Measurements from ENCODE around the gene ZBED6. TPM values are rescaled to one million over a fixed set of nuclear protein-coding genes. Genes with fewer than 3 reads are reported as not detected.

The ZBED6 gene
- polyA plus RNA-seq, 1 donor from 2014 or later, result 5.1 TPM

- Histone ChIP-seq H3K4me2 (ENCODE audit: low read length) (no peak overlapping the region), H3K27ac (ENCODE audit: low read length) (no peak overlapping the region), H3K79me2 (replicated peaks; ENCODE audit: insufficient read depth, low read length) (no peaks in the 10 kb centered on the region), H3K9me3 (ENCODE audit: low read length) (no peaks in the 10 kb centered on the region), H3K4me3 (ENCODE audit: low read length) (no peak overlapping the region), H3K9me2 (ENCODE audit: insufficient read depth, low read length) (no peaks in the 10 kb centered on the region), H2AFZ (ENCODE audit: low read depth, low read length) (no peak overlapping the region), H3F3A (ENCODE audit: insufficient read depth, low read length, poor library complexity, severe bottlenecking) (no peaks in the 10 kb centered on the region), H4K20me1 (ENCODE audit: insufficient read depth) (no peaks in the 10 kb centered on the region), H3K27me3 (ENCODE audit: insufficient read depth, low read depth, low read length) (no peaks in the 10 kb centered on the region), H3K9ac (ENCODE audit: low read length) (no peak overlapping the region), H3K36me3 (ENCODE audit: insufficient read depth, low read length) (no peaks in the 10 kb centered on the region)
- TF ChIP-seq EZH2 (IDR thresholded peaks at IDR 0.05; ENCODE audit: borderline replicate concordance, insufficient read depth, low read length, poor library complexity, severe bottlenecking) (no peak), MXI1 (conservative IDR thresholded peaks at IDR 0.05; ENCODE audit: poor library complexity, severe bottlenecking) (no peak), TAF1 (IDR thresholded peaks at IDR 0.05; ENCODE audit: low read depth) (no peak), EP300 (conservative IDR thresholded peaks at IDR 0.05; ENCODE audit: poor library complexity, severe bottlenecking) (no peak), POLR2AphosphoS5 (IDR thresholded peaks at IDR 0.05) (no peak), RAD21 (conservative IDR thresholded peaks at IDR 0.05) (no peak), SMC3 (conservative IDR thresholded peaks at IDR 0.05; ENCODE audit: poor library complexity) (no peak), CTCF (IDR thresholded peaks at IDR 0.05; ENCODE audit: poor library complexity, severe bottlenecking) (no peak)
- TF ChIP-seq, protein P1, sequence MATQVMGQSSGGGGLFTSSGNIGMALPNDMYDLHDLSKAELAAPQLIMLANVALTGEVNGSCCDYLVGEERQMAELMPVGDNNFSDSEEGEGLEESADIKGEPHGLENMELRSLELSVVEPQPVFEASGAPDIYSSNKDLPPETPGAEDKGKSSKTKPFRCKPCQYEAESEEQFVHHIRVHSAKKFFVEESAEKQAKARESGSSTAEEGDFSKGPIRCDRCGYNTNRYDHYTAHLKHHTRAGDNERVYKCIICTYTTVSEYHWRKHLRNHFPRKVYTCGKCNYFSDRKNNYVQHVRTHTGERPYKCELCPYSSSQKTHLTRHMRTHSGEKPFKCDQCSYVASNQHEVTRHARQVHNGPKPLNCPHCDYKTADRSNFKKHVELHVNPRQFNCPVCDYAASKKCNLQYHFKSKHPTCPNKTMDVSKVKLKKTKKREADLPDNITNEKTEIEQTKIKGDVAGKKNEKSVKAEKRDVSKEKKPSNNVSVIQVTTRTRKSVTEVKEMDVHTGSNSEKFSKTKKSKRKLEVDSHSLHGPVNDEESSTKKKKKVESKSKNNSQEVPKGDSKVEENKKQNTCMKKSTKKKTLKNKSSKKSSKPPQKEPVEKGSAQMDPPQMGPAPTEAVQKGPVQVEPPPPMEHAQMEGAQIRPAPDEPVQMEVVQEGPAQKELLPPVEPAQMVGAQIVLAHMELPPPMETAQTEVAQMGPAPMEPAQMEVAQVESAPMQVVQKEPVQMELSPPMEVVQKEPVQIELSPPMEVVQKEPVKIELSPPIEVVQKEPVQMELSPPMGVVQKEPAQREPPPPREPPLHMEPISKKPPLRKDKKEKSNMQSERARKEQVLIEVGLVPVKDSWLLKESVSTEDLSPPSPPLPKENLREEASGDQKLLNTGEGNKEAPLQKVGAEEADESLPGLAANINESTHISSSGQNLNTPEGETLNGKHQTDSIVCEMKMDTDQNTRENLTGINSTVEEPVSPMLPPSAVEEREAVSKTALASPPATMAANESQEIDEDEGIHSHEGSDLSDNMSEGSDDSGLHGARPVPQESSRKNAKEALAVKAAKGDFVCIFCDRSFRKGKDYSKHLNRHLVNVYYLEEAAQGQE (IDR thresholded peaks at IDR 0.05; ENCODE audit: borderline replicate concordance), result no peak
These were observed 13.5 kb upstream of the ZBED6 start for GRCh38 chr1:203781962-203782361.

GRCh38 chr1:203789966-203790365, 5.5 kb upstream of the ZBED6 start:
- H4K20me1 ChIP-seq (ENCODE audit: insufficient read depth), result no peaks in the 10 kb centered on the region
- no peaks in the 10 kb centered on the region for H3F3A ChIP-seq (ENCODE audit: insufficient read depth, low read length, poor library complexity, severe bottlenecking)
- H3K4me2 ChIP-seq (ENCODE audit: low read length), result no peak overlapping the region
- no peaks in the 10 kb centered on the region for H3K79me2 ChIP-seq (replicated peaks; ENCODE audit: insufficient read depth, low read length)
- no peak for TF ChIP-seq EZH2 (IDR thresholded peaks at IDR 0.05; ENCODE audit: borderline replicate concordance, insufficient read depth, low read length, poor library complexity, severe bottlenecking)
- H2AFZ ChIP-seq (ENCODE audit: low read depth, low read length), result no peak overlapping the region
- H3K27ac ChIP-seq (ENCODE audit: low read length), result no peak overlapping the region
- no peaks in the 10 kb centered on the region for H3K27me3 ChIP-seq (ENCODE audit: insufficient read depth, low read depth, low read length)
- H3K9ac ChIP-seq (ENCODE audit: low read length), result no peak overlapping the region
- no peak overlapping the region for H3K4me3 ChIP-seq (ENCODE audit: low read length)
- H3K9me3 ChIP-seq (ENCODE audit: low read length), result no peaks in the 10 kb centered on the region
- H3K36me3 ChIP-seq (ENCODE audit: insufficient read depth, low read length), result no peaks in the 10 kb centered on the region
- H3K9me2 ChIP-seq (ENCODE audit: insufficient read depth, low read length), result no peaks in the 10 kb centered on the region

DNA sequence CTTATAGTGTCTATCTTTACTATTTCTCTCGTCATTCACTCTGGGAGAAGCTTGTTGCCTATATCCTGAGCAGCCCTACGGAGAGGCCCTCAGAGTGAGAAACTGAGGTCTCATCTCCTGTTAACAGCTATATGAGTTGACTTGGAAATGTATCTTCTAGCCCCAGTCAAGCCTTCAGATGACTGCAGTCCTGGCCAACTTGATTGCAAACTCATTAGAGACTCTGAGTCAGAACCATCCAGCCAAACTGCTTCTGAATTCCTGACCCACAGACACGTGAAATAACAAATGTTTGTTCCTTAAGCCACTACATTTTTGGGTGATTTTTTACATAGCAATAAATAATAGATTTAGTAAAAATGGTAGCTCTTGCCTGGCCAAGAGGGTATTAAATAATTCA, 3.9 kb upstream of the ZBED6 start:
- H3K79me2 ChIP-seq (replicated peaks; ENCODE audit: insufficient read depth, low read length), result peaks cover 5% of the 10 kb centered on the region
- no peak overlapping the region for H3K4me3 ChIP-seq (ENCODE audit: low read length)
- no peaks in the 10 kb centered on the region for H4K20me1 ChIP-seq (ENCODE audit: insufficient read depth)
- no peaks in the 10 kb centered on the region for H3K9me3 ChIP-seq (ENCODE audit: low read length)
- no peak overlapping the region for H3K4me2 ChIP-seq (ENCODE audit: low read length)
- no peak overlapping the region for H2AFZ ChIP-seq (ENCODE audit: low read depth, low read length)
- no peaks in the 10 kb centered on the region for H3K27me3 ChIP-seq (ENCODE audit: insufficient read depth, low read depth, low read length)
- no peak overlapping the region for H3K27ac ChIP-seq (ENCODE audit: low read length)
- no peaks in the 10 kb centered on the region for H3F3A ChIP-seq (ENCODE audit: insufficient read depth, low read length, poor library complexity, severe bottlenecking)
- no peaks in the 10 kb centered on the region for H3K9me2 ChIP-seq (ENCODE audit: insufficient read depth, low read length)
- TF ChIP-seq, protein P1 (IDR thresholded peaks at IDR 0.05; ENCODE audit: borderline replicate concordance), result no peak
- TF ChIP-seq RAD21 (conservative IDR thresholded peaks at IDR 0.05) (no peak), EZH2 (IDR thresholded peaks at IDR 0.05; ENCODE audit: borderline replicate concordance, insufficient read depth, low read length, poor library complexity, severe bottlenecking) (no peak), EP300 (conservative IDR thresholded peaks at IDR 0.05; ENCODE audit: poor library complexity, severe bottlenecking) (no peak), MXI1 (conservative IDR thresholded peaks at IDR 0.05; ENCODE audit: poor library complexity, severe bottlenecking) (no peak), SMC3 (conservative IDR thresholded peaks at IDR 0.05; ENCODE audit: poor library complexity) (no peak), POLR2AphosphoS5 (IDR thresholded peaks at IDR 0.05) (no peak), CTCF (IDR thresholded peaks at IDR 0.05; ENCODE audit: poor library complexity, severe bottlenecking) (no peak), TAF1 (IDR thresholded peaks at IDR 0.05; ENCODE audit: low read depth) (no peak)
- no peaks in the 10 kb centered on the region for H3K36me3 ChIP-seq (ENCODE audit: insufficient read depth, low read length)
- no peak overlapping the region for H3K9ac ChIP-seq (ENCODE audit: low read length)
